Measurements from ENCODE around the gene CARHSP1. TPM values are rescaled to one million over a fixed set of nuclear protein-coding genes. Genes with fewer than 3 reads are reported as not detected.
"Not testable (repeated sequence)": the region's sequence is repeated elsewhere in the genome, so short reads cannot be mapped to it uniquely, and the experiment has no call there.

The CARHSP1 gene
- total RNA-seq, 1 donor from 2014 or later: 90.8 TPM

DNA sequence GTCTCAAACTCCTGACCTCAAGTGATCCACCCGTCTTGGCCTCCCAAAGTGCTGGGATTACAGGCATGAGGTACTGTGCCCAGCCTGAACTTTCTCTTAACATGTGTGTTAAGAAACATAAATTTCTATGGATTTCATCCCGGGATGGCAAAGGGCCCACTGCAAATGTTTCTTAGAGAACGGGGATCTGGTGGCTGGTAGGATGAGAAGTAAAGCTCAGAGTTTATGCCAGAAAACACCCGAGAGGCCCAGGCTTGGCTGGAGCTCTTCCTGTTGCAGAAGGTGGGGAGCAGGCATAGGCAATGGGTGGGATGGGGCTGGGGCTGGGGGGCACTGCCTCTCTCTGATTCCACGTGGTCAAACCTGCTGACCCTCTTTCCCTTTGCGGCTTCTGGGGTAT is 5.6 kb upstream of the CARHSP1 start:
- intact Hi-C loops (cut with micrococcal nuclease): no loop called here
- Mint-ChIP-seq H3K27ac (peak overlapping the region; percentile 33), H3K9me3 (no peaks in the 10 kb centered on the region), H3K4me1 (ENCODE audit: low read depth) (peaks cover 21% of the 10 kb centered on the region), H3K27me3 (ENCODE audit: low read depth) (no peaks in the 10 kb centered on the region), H3K4me3 (ENCODE audit: low read depth) (no peak overlapping the region), H3K36me3 (ENCODE audit: low read depth) (no peaks in the 10 kb centered on the region)
- DNase-seq (ENCODE audit: low spot score): no peak

DNA sequence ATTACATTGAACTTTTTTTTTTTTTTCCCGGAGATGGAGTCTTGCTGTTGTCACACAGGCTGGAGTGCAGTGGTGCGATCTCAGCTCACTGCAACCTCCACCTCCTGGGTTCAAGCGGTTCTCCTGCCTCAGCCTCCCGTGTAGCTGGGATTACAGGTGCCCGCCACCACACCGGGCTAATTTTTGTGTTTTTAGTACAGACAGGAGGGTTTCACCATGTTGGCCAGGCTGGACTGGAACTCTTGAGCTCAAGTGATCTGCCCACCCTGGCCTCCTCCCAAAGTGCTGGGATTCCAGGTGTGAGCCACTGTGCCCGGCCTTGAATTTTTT is 5.0 kb upstream of the CARHSP1 start:
- intact Hi-C loops (cut with micrococcal nuclease): loop anchor here (2.0 kb wide), 1 partner anchor 41 kb away; no protein-coding TSS in a partner anchor
- not testable (repeated sequence) for H3K36me3 Mint-ChIP-seq (ENCODE audit: low read depth); H3K27ac Mint-ChIP-seq; H3K27me3 Mint-ChIP-seq (ENCODE audit: low read depth); H3K9me3 Mint-ChIP-seq; H3K4me3 Mint-ChIP-seq (ENCODE audit: low read depth); DNase-seq (ENCODE audit: low spot score)
- H3K4me1 Mint-ChIP-seq (ENCODE audit: low read depth): peaks cover 24% of the 10 kb centered on the region

DNA sequence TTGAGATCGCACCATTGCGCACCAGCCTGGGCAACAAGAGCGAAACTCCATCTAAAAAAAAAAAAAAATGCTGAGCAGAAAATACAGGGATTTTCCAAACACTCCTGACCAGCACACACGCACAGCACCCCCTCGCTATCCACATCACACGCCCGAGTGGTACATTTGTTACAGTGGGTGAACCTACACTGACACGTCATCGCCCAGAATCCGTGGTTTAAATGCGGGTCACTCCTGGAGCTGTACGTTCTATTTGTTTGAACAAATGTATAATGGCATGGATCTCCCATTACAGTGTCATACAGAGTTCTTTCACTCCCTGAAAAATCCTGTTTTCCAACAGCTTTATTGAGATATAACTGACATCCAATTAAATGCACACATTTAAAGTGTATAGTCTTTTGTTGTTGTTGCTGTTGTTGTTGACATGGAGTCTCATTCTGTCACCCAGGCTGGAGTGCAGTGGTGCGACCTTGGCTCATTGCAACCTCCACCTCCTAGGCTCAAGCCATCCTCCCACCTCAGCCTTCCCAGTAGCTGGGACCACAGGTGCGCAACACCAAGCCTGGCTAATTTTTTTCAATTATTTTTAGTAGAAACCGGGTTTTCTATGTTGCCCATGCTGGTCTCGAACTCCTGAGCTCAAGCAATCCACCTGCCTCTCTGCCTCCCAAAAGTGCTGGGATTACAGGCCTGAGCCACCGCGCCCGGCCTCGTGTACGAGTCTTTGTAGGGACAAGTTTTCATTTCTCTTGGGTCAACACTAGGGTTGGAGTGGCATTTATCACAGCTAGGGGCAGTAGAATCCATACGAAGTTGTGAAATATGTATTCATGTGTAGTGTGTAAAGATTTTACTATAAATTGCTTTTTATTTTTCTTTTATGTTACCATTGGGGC is 4.4 kb upstream of the CARHSP1 start:
- no peaks in the 10 kb centered on the region for H3K9me3 Mint-ChIP-seq
- no peak for DNase-seq (ENCODE audit: low spot score)
- no peak overlapping the region for H3K4me3 Mint-ChIP-seq (ENCODE audit: low read depth)

DNA sequence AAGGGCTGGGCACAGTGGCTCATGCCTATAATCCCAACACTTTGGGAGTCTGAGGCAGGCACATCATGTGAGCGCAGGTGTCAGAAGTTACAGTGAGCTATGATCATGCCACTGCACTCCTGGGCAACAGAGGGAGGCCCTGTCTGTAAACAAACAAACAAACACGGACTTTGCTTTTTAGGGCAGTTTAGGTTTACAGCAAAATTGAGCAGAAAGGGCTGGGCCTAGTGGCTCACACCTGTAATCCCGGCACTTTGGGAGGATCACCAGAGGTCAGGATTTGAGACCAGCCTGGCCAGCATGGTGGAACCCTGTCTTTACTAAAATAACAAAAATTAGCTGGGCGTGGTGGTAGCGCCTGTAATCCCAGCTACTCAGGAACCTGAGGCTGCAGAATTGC is 3.3 kb upstream of the CARHSP1 start:
- no peaks in the 10 kb centered on the region for H3K9me3 Mint-ChIP-seq
- H3K27ac Mint-ChIP-seq: no peak overlapping the region
- no peak for DNase-seq (ENCODE audit: low spot score)
- no peaks in the 10 kb centered on the region for H3K27me3 Mint-ChIP-seq (ENCODE audit: low read depth)
- intact Hi-C loops (cut with micrococcal nuclease): loop anchor here (2.0 kb wide), 1 partner anchor 43 kb away; no protein-coding TSS in a partner anchor
- H3K36me3 Mint-ChIP-seq (ENCODE audit: low read depth): peaks cover 10% of the 10 kb centered on the region
- no peak overlapping the region for H3K4me3 Mint-ChIP-seq (ENCODE audit: low read depth)
- H3K4me1 Mint-ChIP-seq (ENCODE audit: low read depth): peaks cover 29% of the 10 kb centered on the region

More for the DNA sequence above, 4.4 kb upstream of the CARHSP1 start:
- Mint-ChIP-seq H3K27me3 (ENCODE audit: low read depth) (no peaks in the 10 kb centered on the region), H3K27ac (no peak overlapping the region), H3K36me3 (ENCODE audit: low read depth) (no peaks in the 10 kb centered on the region), H3K4me1 (ENCODE audit: low read depth) (peaks cover 24% of the 10 kb centered on the region)
- intact Hi-C loops (cut with micrococcal nuclease): loop anchor here (2.0 kb wide), 1 partner anchor 42 kb away; no protein-coding TSS in a partner anchor

DNA sequence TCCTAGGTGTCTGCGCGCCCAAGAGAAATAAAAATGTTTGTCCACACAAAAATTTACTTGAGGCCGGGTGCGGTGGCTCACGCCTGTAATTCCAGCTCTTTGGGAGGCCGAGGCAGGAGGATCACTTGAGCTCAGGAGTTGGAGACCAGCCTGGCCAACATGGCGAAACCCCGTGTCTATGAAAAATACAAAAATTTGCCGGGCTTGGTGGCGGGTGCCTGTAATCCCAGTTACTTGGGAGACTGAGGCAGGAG is 1.1 kb upstream of the CARHSP1 start:
- Mint-ChIP-seq H3K36me3 (ENCODE audit: low read depth) (peaks cover 14% of the 10 kb centered on the region), H3K4me3 (ENCODE audit: low read depth) (peak overlapping the region; percentile 93), H3K27ac (peak overlapping the region; percentile 52), H3K4me1 (ENCODE audit: low read depth) (peaks cover 35% of the 10 kb centered on the region)
- not testable (repeated sequence) for H3K9me3 Mint-ChIP-seq; DNase-seq (ENCODE audit: low spot score); H3K27me3 Mint-ChIP-seq (ENCODE audit: low read depth)
- intact Hi-C loops (cut with micrococcal nuclease): loop anchor here (1.0 to 2.0 kb wide), 4 partner anchors 73 to 249 kb away; partner anchors contain the start of genes ABAT, METTL22, PMM2 and TMEM186

DNA sequence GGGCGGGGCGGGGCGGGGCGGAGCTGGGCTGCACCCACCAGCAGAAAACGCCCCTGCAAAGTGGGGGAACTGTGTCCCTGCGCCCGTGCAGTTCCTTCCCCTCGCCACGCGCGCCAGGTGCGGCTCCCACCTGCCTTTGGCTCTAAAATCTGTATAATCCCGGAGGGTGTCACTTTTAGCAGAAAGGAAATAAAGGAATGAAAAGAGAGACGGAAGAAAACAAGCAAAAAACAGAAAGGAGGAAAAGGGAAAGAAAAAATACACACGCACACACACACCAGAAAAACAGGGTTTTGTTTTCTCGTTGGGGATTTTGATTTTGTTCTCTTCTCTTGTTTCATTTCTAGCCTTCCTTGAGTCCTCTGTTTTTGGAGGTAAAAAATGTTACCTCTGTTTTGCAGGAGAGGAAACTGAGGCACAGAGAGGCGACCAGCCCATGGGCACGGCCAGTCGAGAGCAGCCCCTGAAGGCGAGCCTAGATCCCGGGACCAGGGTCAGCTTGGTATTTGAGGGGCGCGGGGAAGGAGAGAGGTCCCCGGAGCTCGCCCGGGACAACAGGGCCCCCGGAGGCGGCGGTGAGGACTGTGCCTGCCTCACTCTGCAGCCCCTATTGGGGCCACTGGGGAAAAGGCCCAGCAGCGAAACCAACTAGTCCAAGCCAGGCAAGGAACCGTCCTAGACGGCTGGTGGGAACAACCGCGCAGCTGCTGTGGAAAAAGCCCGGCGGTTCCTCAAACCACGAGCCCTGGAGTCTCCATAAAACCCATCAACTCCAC is 594 bp upstream of the CARHSP1 start:
- DNase-seq (ENCODE audit: low spot score): no peak
- peak overlapping the region; percentile 93 for H3K4me3 Mint-ChIP-seq (ENCODE audit: low read depth)
- H3K36me3 Mint-ChIP-seq (ENCODE audit: low read depth): peaks cover 15% of the 10 kb centered on the region
- no peaks in the 10 kb centered on the region for H3K27me3 Mint-ChIP-seq (ENCODE audit: low read depth)
- peaks cover 32% of the 10 kb centered on the region for H3K4me1 Mint-ChIP-seq (ENCODE audit: low read depth)
- intact Hi-C loops (cut with micrococcal nuclease): loop anchor here (1.0 to 2.0 kb wide), 3 partner anchors 72 to 249 kb away; partner anchors contain the start of genes METTL22, PMM2 and TMEM186
- peak overlapping the region; percentile 93 for H3K27ac Mint-ChIP-seq
- H3K9me3 Mint-ChIP-seq: no peaks in the 10 kb centered on the region

DNA sequence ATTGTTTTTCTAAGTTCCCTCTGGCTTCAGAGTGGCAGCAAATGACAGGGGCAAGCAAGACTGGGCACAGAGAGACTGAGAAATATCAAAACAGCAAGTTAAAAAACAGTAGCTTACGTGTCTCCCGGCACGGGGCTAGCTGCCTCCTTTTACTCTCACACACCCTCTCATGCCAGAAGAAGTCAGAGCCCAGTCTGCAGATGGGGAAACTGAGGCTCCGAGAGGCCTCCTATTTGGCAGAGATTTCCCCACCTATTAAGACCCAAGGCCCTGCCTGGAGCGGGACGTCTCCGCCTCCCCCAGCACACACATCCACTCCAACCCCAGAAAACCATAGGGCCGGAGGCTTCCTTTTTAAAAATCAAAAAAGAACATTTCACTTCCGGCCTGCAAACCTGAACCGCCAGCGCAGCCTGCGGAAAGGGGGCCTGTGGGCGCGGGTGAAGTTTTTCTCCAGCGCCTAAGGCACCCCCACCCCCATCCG is 832 bp downstream of the CARHSP1 start:
- no peaks in the 10 kb centered on the region for H3K27me3 Mint-ChIP-seq (ENCODE audit: low read depth)
- H3K27ac Mint-ChIP-seq: peak overlapping the region; percentile 96
- H3K4me3 Mint-ChIP-seq (ENCODE audit: low read depth): peak overlapping the region; percentile 97
- no peak for DNase-seq (ENCODE audit: low spot score)
- H3K4me1 Mint-ChIP-seq (ENCODE audit: low read depth): peaks cover 35% of the 10 kb centered on the region
- intact Hi-C loops (cut with micrococcal nuclease): loop anchor here (1.0 to 2.0 kb wide), 3 partner anchors 93 to 247 kb away; partner anchors contain the start of genes HAPSTR1 and METTL22
- peaks cover 23% of the 10 kb centered on the region for H3K36me3 Mint-ChIP-seq (ENCODE audit: low read depth)
- H3K9me3 Mint-ChIP-seq: no peaks in the 10 kb centered on the region

DNA sequence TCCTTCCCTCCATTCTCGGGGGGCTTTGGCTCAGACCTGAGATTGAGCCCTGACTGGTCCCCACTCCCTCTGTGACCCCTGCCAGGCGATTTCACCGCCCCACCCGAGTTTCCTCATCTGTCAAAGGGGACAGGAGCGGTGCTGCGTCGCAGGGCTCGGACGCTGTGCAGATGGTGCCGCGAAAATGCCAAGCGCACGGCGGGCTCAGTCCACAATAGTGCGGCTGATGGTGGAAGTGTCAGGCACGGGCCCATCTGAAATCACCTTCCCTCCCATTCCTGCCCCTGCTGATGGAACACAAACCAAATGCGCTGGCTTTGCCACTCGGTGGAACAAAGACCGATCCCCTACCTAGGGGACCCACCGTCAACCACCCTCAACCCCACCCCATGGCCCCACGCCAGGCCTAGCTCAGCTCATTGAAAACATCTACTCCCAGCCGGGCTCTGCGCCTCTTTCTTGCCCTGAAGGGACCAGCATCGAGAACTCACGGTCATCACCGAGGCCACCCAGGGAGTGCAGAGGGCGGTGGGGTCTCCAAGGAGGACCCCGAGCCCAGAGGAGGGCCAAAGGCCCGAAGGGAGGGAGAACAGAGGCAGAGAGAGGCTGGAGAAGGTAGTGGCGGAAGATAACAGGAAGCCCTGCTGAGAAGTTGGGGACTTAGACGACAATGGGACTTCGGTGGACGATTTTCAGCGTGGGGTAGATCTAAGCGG is 1.4 kb downstream of the CARHSP1 start:
- no peak for DNase-seq (ENCODE audit: low spot score)
- Mint-ChIP-seq H3K27me3 (ENCODE audit: low read depth) (no peaks in the 10 kb centered on the region), H3K36me3 (ENCODE audit: low read depth) (peaks cover 27% of the 10 kb centered on the region)

DNA sequence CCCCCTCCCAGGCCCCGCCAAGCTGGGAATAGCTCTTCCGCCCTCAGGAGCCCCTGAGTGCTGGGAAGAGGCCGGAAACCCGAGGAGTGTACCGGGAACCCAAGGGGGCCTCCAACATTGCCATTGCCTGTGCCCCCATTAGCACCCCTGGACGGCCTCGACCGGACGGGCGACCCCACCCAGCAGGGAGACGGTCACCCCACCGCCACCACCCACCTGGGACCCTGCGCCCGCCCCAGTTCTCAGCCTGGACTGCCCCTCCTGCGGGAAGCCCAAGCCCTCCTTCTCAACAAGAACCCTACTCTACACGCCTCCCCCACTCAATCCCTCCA is 2.0 kb downstream of the CARHSP1 start:
- peak overlapping the region; percentile 97 for H3K4me3 Mint-ChIP-seq (ENCODE audit: low read depth)
- H3K27me3 Mint-ChIP-seq (ENCODE audit: low read depth): no peaks in the 10 kb centered on the region
- intact Hi-C loops (cut with micrococcal nuclease): no loop called here
- H3K36me3 Mint-ChIP-seq (ENCODE audit: low read depth): peaks cover 31% of the 10 kb centered on the region
- no peaks in the 10 kb centered on the region for H3K9me3 Mint-ChIP-seq
- H3K4me1 Mint-ChIP-seq (ENCODE audit: low read depth): peaks cover 40% of the 10 kb centered on the region
- peak overlapping the region; percentile 96 for H3K27ac Mint-ChIP-seq
- no peak for DNase-seq (ENCODE audit: low spot score)

More for the DNA sequence above, 1.4 kb downstream of the CARHSP1 start:
- Mint-ChIP-seq H3K4me3 (ENCODE audit: low read depth) (peak overlapping the region; percentile 97), H3K27ac (peak overlapping the region; percentile 96), H3K4me1 (ENCODE audit: low read depth) (peaks cover 38% of the 10 kb centered on the region), H3K9me3 (no peaks in the 10 kb centered on the region)
- intact Hi-C loops (cut with micrococcal nuclease): no loop called here

DNA sequence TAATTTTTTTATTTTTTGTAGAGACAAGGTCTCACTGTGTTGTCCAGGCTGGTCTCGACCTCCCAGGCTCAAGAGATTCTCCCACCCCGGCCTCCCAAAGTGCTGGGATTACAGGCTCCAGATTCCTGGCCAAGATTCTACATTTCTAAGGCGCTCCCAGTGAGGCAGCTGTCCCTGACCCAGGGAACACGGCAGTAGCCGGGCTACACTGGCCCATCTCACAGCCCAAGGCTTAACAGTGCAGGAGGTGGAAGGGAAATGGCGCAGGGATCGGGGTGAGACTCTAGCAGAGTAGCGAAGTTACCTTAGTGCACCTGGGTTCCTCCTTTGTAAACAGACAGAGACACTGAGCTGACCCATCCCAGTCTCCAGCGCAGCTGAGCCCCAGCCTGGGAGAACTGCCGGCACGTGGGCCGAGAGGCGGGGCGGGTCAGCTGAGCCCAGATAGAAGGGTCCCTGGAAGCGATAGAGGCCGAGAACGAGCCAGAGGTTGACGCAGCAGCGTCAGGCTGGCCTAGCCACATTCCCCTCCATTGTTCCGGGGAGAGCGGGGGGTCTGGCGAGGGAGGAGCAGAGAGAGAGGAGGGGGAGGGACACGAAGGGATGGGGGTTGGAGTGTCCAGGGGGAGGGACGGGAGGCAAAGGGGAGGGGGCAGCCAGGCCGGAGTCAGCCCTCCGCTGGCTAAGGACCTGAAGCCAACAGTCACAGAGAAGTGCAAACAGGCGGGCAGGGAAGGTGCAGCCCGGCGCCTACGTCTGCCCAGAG is 2.5 kb downstream of the CARHSP1 start:
- DNase-seq (ENCODE audit: low spot score): no peak
- peaks cover 33% of the 10 kb centered on the region for H3K36me3 Mint-ChIP-seq (ENCODE audit: low read depth)
- H3K4me1 Mint-ChIP-seq (ENCODE audit: low read depth): peaks cover 39% of the 10 kb centered on the region
- H3K9me3 Mint-ChIP-seq: no peaks in the 10 kb centered on the region
- intact Hi-C loops (cut with micrococcal nuclease): no loop called here
- H3K27ac Mint-ChIP-seq: peak overlapping the region; percentile 70
- H3K4me3 Mint-ChIP-seq (ENCODE audit: low read depth): peak overlapping the region; percentile 97
- H3K27me3 Mint-ChIP-seq (ENCODE audit: low read depth): no peaks in the 10 kb centered on the region

DNA sequence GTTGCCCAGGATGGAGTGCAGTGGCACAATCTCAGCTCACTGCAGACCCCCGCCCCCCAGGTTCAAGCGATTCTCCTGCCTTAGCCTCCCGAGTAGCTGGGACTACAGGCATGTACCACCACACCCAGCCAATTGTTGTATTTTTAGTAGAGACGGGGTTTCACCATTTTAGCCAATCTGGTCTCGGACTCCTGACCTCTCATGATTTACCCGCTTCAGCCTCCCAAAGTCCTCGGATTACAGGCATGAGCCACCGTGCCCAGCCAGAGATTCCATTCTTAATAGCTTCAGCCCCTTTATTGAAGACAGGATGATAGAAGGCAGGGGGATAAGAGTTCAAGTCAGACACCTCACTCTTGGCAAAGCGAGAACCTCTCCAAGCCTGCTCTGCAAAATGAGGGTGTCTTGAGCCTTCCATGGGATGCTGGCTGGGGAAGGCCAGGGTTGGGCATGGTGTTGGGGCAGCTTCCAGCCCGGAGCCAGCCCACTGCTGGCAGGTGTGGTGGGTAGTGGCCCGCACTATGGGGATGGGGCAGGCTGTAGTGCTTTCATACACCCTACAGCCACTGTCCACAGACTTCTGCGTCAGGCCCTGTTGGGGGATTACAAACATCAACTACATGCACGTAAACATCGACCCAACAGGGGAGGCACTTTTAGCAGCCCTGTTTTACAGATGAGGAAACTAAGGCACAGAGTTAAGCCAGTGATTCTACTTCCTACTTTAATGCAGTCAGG is 3.5 kb downstream of the CARHSP1 start:
- Mint-ChIP-seq H3K27ac (peak overlapping the region; percentile 4), H3K36me3 (ENCODE audit: low read depth) (peaks cover 37% of the 10 kb centered on the region), H3K4me3 (ENCODE audit: low read depth) (peak overlapping the region; percentile 31), H3K27me3 (ENCODE audit: low read depth) (no peaks in the 10 kb centered on the region), H3K4me1 (ENCODE audit: low read depth) (peaks cover 31% of the 10 kb centered on the region), H3K9me3 (no peaks in the 10 kb centered on the region)
- DNase-seq (ENCODE audit: low spot score): no peak
- intact Hi-C loops (cut with micrococcal nuclease): no loop called here

All from activated T-helper 2 cell treated with anti-CD3 and anti-CD28 coated beads, Interferon-gamma antibody, Interleukin-2, Interleukin-4, amounts not matched to agents 10 μg/mL and 5 μg/mL and 100 μg/mL, durations not matched to agents 14 hours and 24 hours and 36 hours (primary cell).